Fibroblast of upper back skin (primary cell): ENCODE data around the gene TAP1.
"Not testable (repeated sequence)": the region's sequence is repeated elsewhere in the genome, so short reads cannot be mapped to it uniquely, and the experiment has no call there.

Experiments
- DNase-seq: peaks from one replicate; pipeline ENCODE4 v3.0.0-alpha.2; 2013

Gene TAP1

GRCh38 chr6:32838114-32838958 is 15.2 kb downstream of the TAP1 start, which contains the start of gene TAP2:
Gene TAP2, minus strand, starts transcription at chr6:32838739. Its CDS starts 506 bp downstream, at chr6:32838233.
- peak; percentile 89 for DNase-seq

DNA sequence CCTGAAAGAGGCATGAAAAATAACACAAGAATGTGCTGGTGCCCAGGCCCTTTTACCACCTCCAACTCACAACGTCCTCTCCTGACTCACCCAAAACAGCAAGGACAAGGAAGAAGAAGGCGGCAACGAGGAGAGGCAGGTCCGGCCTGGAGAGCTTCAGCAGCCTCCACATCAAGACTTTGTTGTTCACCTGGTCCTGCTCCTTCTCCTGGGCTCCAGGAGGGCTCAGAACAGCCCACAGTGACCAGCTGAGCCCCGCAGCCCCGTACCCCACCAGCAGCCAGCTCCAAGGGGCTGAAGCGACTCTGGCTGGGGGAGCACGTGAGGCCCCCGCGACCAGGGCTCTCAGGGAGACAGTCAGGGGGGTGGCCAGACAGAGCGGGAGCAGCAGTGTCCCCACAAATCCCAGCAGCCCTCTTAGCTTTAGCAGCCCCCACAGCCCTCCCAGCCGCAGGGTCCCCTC is 15.8 kb downstream of the TAP1 start:
- no peak for DNase-seq

DNA sequence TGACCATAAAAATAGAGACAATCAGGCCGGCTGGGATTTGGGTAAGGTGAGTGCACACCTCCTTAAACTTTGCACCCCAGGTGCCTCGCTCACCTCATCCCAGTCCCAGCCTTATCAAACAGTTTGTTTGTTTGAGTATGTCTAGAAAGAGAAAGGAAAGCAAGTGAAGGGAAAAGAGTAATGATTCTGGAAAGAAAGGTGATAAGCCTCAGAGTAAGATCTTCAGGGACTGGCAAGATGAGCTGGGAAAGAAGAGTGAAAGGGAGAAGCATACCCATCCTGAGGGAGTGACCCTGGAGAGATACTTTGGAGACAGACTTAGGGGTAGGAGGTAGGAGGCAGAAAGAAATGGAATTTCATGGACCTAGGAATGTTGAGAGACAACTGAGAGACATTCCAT is 16.6 kb downstream of the TAP1 start:
- DNase-seq = no peak

GRCh38 chr6:32835167-32835893 is 18.2 kb downstream of the TAP1 start:
- DNase-seq = no peak

DNA sequence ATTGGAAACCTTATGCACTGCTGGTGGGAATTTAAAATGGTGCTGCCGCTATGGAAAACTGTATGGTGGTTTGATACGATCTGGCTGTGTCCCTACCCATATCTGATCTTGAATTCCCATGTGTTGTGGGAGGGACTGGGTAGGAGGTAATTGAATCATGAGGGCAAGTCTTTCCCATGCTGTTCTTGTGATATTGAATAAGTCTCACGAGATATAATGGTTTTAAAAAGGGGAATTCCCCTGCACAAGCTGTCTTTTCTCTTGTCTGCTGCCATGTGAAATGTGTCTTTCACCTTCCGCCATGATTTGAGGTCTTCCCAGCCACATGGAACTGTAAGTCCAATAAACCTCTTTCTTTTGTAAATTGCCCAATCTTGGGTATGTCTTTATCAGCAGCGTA is 19.8 kb downstream of the TAP1 start:
- DNase-seq = no peak

DNA sequence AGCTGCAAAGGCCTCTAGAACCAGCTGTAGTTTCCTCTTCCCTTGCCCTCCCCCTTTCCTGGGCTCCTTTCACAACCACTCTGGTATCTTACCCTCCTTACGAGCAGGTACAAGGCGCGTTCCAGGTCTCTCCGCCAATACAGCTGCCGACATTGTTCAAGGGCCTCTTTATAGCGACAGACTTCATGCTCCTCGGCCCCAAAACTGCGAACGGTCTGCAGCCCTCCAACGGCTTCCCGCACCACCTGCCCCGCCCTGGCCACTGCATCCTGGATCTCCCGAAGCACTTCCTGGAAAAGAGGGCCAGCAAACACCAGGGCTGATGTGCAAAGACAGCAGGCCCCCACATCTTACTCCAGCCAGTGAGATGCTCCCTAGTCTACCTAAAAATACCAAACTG is 21.0 kb downstream of the TAP1 start:
- no peak for DNase-seq

DNA sequence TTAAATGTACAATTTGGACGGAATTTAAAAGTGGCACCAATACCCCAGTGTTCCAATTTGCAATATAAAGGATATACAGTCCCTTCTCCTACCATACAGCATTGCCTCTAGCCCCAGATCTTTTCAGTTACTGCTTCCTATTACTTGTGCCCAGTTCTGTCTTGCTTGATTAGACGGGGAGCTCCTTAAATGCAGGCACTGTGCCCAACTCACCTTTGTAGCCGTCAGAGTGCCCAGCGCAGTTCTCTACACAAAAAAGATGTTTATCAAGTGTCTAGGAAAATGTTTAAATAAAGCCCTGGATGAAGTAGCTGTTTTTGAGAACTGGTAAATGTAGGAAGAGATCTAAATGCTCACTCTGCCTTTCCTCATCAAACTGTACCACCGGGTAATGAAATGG is 22.6 kb downstream of the TAP1 start:
- no peak for DNase-seq

DNA sequence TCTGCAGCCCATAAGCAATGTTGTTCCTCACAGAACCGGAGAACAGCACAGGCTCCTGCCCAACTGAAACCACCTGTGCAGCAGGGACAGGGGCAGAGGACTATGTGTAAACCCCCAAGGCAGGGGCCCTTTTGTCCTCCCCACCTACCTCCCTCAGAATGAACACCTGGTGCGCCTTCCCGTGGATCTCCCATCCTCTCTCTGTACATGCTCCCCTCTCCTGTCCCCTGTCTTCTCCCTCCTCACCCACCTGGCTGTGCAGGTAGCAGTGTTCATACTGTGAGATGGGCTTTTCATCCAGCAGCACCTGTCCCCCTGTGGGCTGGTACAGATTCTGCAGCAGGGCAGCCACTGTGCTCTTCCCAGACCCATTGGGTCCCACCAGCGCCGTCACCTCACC is 23.5 kb downstream of the TAP1 start:
- no peak for DNase-seq

DNA sequence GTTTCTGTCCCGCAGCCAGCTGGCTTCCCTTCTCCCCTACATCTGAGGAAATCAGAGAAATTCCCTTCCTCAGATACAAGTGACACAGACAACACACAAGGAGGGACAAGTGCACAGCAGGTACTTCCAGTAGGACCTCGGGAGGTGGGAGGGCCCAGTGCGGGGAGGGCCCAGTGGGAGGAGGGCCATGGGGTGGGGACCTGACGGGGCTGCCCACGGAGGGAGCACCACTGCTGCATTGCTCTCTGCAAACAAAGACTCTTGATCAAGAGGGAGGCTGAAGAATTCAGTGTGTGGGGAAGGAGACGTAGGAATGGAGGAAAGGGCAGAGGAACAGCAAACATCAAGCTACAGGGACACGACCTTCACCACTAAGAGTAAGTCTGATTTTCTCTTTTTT is 24.0 kb downstream of the TAP1 start:
- no peak for DNase-seq

GRCh38 chr6:32827025-32827424 is 26.5 kb downstream of the TAP1 start:
- DNase-seq = no peak

GRCh38 chr6:32825966-32826365 is 27.5 kb downstream of the TAP1 start:
- peak; percentile 39 for DNase-seq

- peak; percentile 75 for DNase-seq
These were observed 33.8 kb downstream of the TAP1 start for GRCh38 chr6:32819729-32820128.

DNA sequence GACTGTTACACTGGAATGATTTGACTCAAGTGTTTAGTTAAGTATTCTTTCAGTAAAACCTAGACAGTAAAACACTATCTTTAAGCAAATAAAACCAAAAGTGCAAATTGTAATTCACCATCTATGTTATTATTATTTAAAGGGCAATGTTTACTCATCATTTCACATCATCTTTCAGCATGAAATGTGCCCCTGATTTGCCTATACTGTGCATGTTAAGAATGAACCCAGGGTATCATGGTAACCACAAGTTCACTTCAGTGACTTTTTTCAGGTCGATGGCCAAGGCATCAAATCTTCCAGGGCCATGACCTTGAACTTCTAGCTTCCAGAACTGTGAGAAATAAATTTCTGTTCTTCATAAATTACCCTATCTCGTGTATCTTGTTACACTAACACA is 34.6 kb downstream of the TAP1 start:
- DNase-seq = no peak

DNA sequence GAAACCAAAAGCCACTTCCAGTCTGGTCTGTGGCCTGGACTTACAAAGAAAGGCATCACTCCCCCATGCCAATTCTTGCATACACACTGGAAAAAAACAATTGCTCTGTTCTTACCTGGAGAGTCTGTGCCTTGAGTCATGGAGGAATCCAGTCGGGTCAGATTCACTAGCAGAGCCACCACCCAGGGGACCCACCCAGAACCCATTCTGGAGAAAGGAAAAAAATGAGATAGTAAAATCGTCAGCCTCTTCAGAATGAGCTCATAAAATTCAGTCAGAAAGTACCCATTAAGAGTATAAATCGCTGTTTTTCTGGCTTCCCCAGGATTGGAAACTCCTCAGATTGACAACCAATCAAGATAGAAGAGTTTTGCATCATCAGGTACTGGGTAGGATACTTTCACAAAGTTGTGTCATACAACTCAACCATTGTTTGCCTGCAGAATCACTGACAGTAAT is 36.7 kb downstream of the TAP1 start, which contains the start of gene HLA-DOB:
HLA-DOB (minus strand) TSS at position 257 of the 459 bp plus-strand sequence; CDS start at position 206, 51 bp downstream.
- no peak for DNase-seq

GRCh38 chr6:32815996-32816395 is 37.5 kb downstream of the TAP1 start:
- DNase-seq = no peak

DNA sequence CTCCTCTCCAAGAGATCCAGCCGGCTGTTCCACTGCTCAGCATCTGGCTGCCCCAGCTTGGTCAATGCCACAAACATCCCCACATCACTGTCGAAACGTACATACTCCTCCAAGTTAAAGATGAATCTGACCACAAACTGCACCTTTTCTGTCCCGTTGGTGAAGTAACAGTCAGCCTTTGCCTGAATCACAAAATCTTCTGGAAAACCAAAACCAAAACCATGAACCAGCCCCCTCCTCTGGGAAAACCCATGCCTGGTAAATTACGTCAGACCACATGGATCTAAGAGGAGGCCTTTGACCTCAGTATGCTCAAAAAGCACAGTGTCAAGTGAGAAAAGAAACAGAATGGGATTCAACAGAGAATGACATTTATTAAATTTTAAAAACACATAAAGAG is 38.4 kb downstream of the TAP1 start:
- peak; percentile 79 for DNase-seq

DNA sequence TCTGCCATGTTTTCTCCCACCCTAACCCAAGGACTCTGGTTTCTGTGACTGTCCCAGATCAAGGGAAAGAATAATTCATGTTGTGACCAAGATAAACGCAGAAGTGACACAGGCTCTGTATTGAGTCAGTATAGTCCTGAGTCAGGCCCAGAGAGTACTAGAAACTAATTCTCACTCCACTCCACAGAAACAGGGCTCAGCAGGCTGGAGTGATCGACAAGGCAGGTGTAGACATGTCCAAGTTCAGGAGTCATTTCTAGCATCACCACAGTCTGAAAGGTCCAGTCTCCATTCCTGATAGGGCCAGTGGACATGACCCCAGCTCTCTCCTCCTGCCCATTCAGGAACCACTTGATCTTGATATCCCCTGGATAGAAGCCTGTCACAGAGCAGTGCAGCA is 39.4 kb downstream of the TAP1 start:
- DNase-seq = no peak

DNA sequence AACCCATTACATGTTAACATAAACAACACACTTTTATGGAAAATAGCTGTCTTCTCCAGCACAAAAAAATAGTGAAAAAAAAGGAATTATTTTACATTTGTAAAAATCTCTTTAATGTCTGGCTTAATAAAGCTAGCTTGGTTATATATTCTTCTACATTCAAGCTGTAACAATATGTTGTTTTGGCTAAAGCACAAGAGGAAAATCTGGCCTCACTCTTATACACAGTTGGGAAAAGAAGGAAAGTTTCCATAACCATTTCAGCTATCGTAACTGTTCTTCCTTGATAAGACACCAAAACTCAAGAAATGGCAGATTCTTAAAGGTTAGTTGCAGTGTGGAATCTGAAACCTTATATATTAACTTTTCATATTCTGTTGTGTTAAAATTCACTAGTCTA is 44.3 kb downstream of the TAP1 start:
- DNase-seq = no peak

GRCh38 chr6:32807020-32807580 is 46.4 kb downstream of the TAP1 start:
- DNase-seq = no peak

- not testable (repeated sequence) for DNase-seq
These were observed 48.1 kb downstream of the TAP1 start for GRCh38 chr6:32805404-32805803.

DNA sequence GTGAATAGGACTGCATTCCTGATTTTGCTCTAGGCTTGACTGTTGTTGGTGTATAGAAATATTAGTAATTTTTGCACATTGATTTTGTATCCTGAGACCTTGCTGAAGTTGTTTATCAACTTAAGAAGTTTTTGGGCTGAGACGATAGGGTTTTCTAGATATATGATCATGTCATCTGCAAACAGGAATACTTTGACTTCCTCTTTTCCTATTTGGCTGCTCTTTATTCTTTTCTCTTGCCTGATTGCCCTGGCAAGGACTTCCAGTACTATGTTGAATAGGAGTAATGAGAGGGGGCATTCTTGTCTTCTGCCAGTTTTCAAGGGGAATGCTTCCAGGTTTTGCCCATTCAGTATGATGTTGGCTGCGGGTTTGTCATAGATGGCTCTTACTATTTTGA is 50.1 kb downstream of the TAP1 start:
- DNase-seq = no peak

DNA sequence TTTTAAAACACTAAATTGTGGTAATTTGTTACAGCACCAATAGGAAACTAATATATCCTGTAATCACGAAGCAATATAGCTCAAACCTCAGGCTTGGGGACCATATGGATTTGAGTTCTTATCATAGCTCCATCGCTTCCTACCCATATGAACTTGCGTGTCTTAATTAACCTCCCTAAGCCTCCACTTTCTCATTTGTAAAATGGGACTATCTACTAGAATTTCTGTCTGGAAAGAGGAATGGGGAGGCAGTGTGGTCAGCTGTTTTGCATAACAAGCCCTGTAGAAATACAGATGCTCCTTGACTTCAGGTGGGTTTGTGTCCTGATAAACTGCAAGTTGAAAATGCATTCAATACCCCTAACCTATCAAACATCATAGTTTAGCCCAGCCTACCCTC is 53.8 kb downstream of the TAP1 start:
- no peak for DNase-seq

- DNase-seq = no peak
These were observed 54.3 kb downstream of the TAP1 start for GRCh38 chr6:32799168-32799567.
